NCI-H128 (cell line): ENCODE measurements around the gene SOAT2.
A peak's percentile ranks its signal among the peaks of the same experiment; 100 is the strongest.

ENCODE experiments used
- DNase-seq: peaks from one replicate; lab custom pipeline; 2025; ENCODE audit not compliant: unreplicated experiment; lab: John Stamatoyannopoulos, UW

Gene SOAT2

DNA sequence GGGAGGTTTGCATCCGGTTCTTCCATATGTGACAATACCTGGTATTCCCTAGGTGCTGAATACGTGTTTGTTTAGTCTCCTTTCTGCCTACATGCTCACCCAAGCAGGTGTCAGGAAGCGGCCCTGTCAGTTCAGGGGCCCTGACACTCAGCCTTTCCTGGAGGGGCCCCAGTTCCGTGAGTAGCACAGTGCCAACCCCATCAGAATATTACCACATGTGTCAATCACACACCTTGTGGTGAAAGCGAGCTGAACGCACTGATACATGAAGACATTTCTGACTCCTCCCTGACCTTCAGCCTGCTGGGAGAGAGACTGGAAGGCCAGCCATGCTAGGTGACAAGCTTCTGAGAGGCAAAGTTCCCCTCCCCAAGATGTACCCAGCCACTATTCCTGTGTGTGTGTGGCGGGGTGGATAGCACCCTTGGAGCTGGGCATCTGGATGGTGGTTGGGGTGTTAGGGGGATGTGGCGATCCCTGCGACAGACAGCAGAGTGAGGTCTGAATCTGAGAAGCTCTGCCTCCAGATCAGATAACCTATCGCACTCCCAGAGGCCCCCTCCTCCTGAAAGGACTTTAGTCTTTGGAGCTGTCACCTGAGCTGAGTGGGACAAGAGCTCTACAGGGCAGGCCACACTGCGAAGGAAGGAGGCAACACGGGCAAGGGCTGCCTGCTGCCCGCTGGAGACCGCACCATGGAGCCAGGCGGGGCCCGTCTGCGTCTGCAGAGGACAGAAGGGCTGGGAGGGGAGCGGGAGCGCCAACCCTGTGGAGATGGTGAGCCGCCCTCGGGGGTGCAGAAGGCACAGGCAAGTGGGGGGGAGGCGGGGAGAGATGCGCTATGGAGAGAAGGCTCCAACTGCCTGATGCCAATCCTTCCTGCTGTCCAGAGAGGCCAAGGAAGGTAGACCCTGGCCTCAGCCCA lies at the start of gene SOAT2:
SOAT2 (plus strand) TSS at position 604 of the 925 bp plus-strand sequence; CDS start at position 696, 92 bp downstream.
- DNase-seq = no peak

DNA sequence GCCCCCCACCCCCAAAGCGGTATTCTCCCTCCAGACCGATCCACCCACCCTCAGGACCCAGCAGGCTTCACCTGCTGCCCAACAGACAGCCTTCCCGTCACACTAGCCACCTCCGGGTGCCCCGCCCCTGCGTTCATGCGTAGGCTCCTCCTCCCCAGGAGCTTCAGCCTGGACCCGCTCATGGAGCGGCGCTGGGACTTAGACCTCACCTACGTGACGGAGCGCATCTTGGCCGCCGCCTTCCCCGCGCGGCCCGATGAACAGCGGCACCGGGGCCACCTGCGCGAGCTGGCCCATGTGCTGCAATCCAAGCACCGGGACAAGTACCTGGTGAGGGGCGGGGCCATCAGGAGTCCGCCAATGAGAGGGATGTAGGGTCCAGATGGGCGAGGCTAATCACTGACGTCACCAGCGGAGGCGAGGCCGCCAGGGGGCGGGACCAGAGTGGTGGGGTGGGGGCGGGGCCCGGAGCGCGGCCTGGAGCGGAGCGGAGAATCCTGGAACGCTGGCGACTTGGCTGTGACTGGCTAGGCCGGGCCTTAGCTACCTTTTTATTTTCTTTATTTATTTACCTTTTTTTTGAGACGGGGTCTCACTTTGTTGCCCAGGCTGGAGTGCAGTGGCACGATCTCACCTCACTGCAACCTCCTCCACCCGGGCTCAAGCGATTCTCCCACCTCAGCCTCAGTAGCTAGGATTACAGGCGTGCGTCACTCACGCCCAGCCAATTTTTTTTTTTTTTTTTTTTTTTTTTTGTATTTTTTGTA lies 49.0 kb upstream of the SOAT2 start:
- peak; percentile 92 for DNase-seq

DNA sequence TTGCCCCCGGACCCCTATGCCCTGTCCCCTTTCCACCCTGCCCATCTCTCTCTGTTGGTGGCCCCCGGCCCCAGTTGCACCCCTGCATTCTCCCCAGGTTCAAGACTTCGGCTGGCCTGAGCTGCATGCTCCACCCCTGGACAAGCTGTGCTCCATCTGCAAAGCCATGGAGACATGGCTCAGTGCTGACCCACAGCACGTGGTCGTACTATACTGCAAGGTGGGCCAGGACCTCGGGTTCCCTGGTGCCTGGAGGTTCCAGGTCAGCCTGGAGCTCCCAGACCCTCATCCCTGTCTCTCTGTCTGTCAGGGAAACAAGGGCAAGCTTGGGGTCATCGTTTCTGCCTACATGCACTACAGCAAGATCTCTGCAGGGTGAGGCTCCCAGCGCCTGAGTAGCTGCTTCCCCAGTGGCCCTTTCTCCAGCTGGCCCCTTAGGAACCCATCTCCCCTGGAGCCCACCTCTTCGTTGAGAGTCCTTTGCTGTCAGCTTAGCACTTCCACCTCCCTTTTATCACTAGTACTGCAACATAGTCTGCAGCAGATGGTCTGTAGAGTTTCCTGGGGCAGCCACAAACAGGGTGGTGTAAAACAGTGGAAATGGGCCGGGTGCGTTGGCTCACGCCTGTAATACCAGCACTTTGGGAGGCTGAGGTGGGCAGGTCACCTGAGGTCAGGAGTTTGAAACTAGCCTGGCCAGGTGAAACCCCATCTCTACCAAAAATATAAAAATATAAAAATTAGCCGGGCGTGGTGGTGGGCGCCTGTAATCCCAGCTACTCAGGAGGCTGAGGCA lies 47.6 kb upstream of the SOAT2 start:
- no peak for DNase-seq

DNA sequence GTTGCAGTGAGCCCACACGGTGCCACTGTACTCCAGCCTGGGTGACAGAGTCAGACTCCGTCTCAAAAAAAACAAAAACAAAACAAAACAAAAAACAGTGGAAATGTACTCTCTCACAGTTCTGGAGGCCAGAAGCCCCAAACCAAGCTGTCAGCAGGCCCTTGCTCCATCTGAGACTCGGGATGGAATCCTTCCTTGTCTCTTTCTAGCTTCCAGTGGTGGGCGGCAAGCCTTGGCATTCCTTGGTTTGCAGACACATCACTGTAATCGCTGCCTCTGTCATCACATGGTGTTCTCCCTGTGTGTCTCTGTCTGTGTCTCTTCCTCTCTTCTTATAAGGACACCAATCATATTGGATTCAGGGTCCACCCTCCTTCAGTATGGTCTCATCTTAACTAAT lies 47.0 kb upstream of the SOAT2 start:
- DNase-seq = no peak

- DNase-seq = no peak
Measured at GRCh38 chr12:53056901-53057300, 46.4 kb upstream of the SOAT2 start.

DNA sequence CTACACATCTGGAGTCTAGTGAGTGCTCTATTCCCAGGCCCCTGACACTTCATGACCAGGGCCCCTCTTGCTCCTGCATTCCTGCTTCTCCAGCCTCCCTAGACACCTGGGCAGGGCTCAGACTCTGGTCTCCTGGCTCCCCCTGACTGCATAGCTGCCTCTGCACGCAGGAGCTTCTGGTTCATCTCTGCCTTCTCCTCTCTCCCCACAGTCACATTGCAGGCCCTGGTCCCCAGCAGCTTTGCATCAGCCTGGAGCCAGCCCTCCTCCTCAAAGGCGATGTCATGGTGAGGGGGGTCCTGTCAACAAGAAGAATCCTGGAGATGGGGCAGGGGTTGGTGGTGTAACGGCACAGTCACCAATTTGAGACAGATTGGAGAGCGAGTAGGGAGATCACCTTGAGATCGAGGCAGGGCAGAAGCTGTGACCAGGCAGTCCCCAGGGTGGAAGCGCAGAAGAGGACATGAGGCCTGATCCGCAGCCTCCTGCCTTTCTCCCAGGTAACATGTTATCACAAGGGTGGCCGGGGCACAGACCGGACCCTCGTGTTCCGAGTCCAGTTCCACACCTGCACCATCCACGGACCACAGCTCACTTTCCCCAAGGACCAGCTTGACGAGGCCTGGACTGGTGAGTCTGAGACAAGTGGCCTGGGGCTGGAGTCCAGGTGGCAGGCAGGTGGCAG lies 45.3 kb upstream of the SOAT2 start:
- DNase-seq = no peak

- DNase-seq = no peak
Measured at GRCh38 chr12:53058674-53059433, 44.4 kb upstream of the SOAT2 start.

DNA sequence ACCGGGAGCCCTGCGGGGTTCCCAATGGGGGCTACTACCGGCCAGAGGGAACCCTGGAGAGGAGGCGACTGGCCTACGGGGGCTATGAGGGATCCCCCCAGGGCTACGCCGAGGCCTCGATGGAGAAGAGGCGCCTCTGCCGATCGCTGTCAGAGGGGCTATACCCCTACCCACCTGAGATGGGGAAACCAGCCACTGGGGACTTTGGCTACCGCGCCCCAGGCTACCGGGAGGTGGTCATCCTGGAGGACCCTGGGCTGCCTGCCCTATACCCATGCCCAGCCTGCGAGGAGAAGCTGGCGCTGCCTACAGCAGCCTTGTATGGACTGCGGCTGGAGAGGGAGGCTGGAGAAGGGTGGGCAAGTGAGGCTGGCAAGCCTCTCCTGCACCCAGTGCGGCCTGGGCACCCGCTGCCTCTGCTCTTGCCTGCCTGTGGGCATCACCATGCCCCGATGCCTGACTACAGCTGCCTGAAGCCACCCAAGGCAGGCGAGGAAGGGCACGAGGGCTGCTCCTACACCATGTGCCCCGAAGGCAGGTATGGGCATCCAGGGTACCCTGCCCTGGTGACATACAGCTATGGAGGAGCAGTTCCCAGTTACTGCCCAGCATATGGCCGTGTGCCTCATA lies 43.7 kb upstream of the SOAT2 start:
- DNase-seq = no peak

DNA sequence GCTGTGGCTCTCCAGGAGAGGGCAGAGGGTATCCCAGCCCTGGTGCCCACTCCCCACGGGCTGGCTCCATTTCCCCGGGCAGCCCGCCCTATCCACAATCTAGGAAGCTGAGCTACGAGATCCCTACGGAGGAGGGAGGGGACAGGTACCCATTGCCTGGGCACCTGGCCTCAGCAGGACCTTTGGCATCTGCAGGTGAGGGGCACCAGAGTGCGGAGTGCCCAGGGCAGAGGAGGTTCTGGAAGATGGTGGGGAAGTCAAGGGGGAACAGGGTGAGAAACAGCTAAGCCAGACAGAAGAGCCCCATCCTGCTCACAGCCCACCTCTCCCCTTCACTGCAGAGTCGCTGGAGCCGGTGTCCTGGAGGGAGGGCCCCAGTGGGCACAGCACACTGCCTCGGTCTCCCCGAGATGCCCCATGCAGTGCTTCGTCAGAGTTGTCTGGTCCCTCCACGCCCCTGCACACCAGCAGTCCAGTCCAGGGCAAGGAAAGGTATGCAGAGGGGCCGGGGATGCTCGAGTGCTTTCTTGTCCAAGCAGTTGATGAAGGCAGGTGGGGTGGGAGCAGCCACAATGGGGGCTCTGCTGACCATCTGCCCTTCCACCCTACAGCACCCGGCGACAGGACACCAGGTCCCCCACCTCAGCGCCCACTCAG lies 43.1 kb upstream of the SOAT2 start:
- no peak for DNase-seq

DNA sequence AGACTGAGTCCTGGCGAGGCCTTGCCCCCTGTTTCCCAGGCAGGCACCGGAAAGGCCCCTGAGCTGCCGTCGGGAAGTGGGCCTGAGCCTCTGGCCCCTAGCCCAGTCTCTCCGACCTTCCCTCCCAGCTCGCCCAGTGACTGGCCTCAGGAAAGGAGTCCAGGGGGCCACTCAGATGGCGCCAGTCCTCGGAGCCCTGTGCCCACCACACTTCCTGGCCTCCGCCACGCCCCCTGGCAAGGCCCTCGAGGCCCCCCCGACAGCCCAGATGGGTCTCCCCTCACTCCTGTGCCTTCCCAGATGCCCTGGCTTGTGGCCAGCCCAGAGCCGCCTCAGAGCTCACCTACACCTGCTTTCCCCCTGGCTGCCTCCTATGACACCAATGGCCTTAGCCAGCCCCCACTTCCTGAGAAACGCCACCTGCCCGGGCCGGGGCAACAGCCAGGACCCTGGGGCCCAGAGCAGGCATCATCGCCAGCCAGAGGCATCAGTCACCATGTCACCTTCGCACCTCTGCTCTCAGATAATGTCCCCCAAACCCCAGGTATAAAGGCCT lies 42.5 kb upstream of the SOAT2 start:
- peak; percentile 29 for DNase-seq

GRCh38 chr12:53061404-53062010 lies 41.8 kb upstream of the SOAT2 start:
- peak; percentile 87 for DNase-seq

- DNase-seq = no peak
Measured at GRCh38 chr12:53062011-53062961, 41.0 kb upstream of the SOAT2 start.

DNA sequence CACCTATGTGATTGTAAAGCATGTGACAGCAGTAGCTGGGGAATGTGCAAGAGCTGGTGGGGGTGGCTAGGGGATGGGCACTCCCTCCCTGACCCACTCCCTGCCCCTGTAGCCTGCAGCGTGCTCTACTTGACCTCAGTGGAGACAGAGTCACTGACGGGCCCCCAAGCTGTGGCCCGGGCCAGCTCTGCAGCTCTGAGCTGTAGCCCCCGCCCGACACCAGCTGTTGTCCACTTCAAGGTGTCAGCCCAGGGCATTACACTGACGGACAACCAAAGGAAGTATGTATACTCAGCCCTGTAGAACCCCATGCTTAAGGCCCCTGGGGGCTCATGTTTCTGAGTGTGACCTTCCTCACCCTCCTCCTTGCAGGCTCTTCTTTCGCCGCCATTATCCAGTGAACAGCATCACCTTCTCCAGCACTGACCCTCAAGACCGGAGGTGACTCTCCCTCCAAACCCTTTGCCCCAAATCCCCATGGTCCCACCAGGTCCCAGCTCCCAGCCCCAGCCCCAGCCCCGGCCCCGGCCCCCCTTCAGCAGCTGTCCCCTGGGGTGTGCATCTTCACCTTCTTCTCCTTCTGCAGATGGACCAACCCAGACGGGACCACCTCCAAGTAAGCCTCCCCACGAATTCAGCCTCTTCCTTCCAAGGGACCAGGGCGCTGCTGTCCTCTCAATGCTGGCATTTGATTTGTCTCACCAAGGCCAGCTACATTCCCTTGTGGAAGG lies 40.1 kb upstream of the SOAT2 start:
- DNase-seq = no peak

DNA sequence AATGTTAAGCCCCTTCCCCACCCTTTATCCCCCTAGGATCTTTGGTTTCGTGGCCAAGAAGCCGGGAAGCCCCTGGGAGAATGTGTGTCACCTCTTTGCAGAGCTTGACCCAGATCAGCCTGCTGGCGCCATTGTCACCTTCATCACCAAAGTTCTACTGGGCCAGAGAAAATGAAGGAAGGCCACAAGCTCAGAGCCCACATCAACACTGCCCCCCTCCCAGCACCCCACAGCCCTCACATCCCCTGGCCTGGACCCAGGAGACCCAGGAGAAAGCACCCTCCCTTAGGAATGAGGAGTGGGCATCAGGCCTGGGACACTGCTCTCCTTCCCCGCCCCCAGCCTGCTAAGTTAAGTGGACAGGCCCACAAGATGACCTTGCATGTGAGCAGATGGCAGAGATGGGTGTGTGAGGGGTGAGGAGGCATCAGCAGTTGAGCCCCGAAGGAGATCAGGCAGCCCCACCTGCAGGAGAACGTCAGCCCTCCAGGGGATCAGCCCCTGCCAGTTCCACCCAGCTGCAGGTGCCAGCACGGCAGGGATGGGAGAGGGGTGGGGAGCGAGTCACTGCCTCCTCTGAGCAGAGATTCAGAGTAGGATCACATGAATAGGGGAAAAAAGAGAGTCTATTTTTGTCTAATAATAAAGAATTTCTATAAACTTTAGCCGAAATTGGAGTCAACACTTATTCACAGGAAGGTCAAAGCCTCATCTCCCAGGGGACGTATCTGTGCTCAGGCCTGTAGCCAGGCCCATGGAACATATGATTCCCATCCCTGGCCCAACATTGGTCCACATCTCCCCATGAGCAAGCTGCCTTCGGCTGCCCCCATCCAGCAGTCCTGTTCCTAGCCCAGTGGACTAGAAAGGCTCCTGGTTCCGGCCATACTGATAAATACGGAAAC lies 39.3 kb upstream of the SOAT2 start:
- no peak for DNase-seq

- DNase-seq = no peak
Measured at GRCh38 chr12:53064613-53065436, 38.5 kb upstream of the SOAT2 start.
